ENCODE results near the gene RTEL1.

RTEL1 gene

DNA sequence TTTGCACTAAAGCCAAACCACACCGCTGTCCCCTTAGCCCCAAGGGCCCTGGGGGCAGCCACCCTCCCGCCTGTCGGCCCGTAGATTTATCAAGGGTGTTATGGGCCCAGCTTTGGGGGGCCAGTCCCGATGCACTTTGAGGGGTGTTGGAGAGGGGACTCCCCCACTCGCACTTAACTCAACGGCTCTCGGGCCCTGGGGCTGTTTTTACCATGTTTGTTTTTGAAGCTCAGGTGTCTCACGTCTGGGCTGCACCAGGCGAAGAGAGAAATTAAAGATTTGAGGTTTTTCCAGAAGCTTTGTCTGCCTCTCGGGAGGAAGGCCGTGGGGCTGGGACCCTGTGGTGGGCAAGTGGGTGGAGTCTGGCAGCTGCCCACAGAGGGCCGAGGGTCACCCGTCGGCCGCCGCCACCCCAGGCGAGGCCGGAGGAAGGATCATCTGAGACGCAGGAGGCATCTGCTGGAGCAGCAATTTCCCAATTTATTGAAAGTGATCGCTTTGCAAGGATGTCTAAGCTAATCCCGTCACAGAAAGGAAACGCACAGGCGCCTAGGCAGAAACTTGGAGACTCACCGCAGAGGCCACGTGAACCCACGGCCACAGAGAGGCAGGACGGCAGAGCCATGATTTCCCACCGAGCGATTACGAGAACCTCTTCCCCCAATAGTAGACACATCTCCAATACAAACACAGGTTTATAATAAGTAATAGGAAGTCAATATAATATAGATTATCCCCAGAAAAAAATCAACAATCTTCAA is 85.3 kb downstream of the RTEL1 start:
- no peak for DNase-seq

- DNase-seq = no peak
These were observed 86.0 kb downstream of the RTEL1 start for GRCh38 chr20:63744158-63744557.

DNA sequence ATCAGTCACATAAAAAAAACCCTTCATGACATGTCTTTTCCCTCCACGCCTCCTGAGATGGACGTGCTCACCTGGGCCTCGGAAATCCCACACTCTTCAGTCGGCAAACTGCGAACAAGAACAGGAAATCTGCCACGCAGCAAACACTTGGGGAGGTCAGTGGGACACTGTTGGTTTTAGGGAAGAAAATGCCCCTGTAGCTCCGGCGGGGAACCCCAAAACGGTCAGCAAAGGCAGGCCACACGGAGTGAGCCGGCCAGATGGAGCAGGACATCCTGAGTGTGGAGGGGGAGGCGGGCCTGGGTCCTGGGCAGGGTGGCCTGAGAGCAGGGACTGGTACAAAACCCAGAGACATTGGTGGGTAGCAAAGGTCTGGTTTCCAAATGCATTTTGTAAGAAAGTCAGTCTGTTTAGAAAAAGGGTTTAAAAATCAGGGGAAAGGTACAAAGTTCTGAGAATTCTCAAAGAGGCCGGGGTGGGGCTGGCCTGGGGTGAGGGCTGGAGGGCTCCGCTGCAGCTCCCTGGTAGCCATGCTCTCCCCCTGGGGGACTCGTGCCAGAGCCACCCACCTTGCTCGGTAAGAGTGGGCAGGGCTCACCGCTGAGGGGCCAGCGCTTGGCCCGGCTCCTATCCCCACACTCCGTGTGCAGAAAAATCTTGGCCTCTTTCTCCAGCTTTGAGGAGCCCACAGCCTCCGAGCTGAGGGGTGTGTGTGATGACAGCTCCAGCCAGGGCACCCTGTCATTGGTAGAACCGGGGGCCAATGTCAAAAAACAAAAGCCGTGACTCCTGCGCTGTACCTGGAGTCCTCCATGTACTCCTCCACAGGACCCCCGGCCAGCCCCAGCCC is 86.7 kb downstream of the RTEL1 start:
- DNase-seq = no peak

GRCh38 chr20:63745424-63745805 is 87.3 kb downstream of the RTEL1 start:
- DNase-seq = no peak

Data from activated CD4-positive, CD25-positive, alpha-beta regulatory T cell treated with anti-CD3 and anti-CD28 coated beads, Interleukin-2, amount 50 U/mL, for 72 hours (primary cell).